Head of caudate nucleus (tissue), 42 donors: Measurements from ENCODE around the gene ATRN.

ENCODE experiments used
- DNase-seq, 42 donors: peaks; one replicate each; pipeline versions ENCODE4 v3.0.0 to v3.0.0-alpha.2; 2020 to 2021; ENCODE audit warnings: mixed read lengths in 7 of 42
- intact Hi-C: fragments of 100-400 bp; cut with DNase I; formaldehyde crosslinking; loops from one replicate; pipeline ENCODE4 v1.15.0; 2022

ATRN gene

DNA sequence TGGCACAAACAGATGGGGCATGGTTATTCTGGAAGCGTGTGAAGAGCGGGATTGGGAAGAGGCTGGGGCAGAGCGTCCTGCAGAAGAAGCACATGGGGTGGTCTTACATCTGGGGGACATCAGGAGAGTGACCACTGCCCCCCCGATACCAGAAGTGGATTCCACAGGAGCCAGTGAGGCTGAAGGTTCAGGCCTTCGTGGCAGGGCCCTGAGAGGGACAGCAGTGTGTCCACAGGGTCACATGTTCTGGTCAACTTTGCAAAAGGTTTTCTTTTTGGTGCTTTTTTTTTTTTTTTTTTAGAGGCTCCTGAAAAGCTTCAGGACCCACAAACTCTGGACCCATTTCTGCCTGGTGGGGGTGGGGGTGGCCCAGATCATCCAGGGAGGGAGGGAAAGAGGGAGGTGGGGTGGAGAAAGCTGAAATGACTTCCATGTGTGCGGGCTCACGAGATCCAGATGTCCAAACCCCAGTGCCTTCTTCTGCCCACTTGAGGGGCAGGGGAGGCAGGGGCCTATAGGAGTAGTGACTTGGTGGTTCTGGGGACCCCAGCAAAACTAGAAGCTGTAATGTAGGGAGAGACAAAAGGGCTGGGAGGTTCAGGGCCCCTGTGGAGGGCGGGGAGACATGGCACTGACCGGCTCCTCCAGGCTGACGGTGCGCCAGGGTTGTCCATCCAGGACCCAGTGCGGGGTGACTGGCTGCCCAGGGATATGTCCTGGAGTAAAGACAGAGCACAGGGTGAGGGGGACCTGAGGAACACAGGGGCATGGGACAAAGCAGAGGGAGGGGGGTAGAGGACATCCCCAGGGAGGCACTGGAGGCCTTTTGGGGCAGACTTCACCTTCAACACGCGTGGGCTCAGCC is 208.3 kb downstream of the ATRN start:
- intact Hi-C loops = loop anchor here (5.0 kb wide), 1 partner anchor 33 kb away; the partner anchor contains the start of gene SIGLEC1
- no peak for DNase-seq

DNA sequence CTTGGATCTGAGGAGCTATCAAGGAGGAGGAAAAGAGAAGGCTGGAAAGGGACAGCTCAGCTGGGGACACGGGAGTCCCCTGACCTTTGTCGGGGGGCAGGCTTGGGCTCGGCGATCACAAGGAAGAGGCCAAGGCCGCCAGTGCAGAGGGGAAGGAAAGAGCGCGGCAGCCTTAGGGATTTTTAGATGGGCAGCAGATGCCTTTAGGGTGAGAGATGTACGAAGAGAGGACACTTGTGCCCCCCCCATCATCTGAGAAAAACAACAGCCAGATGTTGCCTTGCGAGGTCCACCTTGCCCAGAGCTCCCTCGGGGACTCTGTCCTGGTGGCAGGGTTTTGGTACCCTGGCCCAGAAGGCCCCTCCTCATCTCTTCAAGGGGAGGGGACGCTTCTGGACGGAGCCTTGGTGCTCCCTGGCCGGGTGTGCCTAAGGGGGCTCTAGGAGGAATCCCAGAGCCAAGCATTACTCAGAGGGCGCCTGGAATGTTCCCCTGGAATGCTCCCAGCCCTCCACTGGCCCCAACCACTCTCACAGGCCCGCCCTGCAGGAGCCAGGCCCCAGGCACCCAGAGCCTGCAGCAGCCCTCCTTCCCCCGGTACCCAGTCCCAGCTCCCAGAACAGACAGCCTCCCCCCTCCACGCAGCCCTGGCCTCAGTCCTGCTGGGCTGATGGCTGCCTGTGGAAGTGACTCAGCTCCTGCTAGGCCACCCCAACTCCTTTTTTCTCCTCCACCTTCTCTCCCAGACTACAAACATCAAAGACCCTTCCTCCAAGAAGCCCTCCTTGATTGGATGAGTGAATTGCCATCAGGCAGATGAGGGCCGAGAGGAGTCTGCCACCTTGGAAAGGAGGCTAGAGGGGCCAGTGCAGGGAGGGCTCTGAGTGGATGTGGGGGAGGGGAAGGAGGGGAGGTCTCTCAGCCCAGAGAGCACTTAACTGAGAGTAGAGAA is 209.2 kb downstream of the ATRN start:
- peak in 2 of 42 donors; percentile 7 to 19 for DNase-seq
- intact Hi-C loops = loop anchor here (5.0 kb wide), 1 partner anchor 32 kb away; the partner anchor contains the start of gene SIGLEC1

DNA sequence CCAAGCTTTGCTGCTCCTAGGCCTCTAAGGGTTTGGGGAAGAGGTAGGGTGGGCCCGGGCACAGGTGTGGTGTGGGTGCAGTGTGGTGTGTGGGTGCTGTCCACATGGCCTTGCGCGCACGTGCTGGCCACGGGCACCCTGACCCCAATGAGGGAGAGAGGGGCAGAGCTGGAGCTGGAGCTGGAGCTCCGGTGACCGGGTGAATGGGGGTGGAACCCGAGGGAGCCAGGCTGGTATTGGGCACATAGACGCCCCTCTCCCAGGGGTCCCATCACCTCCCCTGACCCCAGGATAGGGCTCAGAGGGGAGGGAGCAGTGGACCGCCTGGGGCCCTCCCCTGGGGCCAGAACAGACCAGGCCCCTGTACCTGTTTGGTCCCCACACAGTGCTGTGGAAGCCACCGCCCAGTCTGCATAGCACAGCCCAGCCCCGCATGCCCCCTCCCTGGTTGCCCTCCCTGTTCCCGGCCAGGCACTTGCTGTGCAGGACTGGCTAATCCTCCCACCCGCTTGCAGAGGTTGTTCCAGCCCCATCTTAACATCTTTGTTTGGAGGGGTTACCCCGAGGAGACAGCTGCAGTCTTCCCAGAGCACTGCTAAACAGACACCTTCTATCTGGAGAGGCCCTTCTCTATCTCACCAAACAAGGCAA is 210.0 kb downstream of the ATRN start:
- DNase-seq = no peak
- intact Hi-C loops = no loop called here

GRCh38 chr20:3681352-3681930 is 210.6 kb downstream of the ATRN start:
- intact Hi-C loops = no loop called here
- no peak for DNase-seq

DNA sequence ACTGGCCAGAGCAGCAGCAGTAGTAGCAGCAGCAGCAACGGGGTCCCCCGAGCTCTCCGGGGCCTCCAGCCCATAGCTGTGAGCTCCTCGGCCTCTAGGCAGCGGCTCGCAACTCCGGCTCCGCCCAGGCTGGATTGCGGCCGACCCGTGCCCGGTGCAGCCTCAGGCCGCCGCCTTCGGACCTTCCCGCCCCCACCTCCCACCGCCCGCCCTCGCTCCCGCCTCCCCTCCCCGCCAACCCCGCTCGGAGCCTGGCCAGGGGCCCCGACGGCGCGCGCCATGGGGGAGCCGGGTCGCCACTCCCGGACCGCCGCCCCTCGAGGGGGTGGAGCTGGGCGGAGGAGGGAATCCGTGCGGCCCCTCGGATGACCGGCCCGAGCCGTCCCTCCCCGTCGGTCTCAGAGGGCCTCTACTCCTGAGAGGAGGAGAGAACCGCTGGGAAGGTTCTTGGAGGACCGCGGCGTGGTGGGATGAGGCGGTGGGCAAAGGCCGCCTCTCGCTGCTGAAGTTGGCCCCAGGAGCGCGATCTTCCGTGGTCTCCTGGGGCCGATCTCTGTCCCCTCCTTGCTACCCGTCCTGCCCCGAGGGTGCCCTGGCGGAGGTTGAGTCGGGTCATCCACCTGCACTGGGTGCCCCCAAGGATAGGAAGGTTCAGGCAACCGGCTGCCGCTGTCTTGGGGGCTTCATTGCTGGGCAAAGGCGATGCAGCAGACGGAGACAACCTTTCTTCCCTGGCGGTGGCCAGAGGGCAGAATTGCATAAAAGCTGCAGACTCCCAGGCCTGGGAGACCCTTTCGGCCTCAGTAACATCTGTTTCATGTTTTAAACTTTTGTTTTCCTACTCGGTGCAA is 211.3 kb downstream of the ATRN start, which contains the start of gene ADAM33:
ADAM33 (minus strand) TSS at position 80 of the 851 bp plus-strand sequence; CDS start at position 74, 6 bp downstream.
- intact Hi-C loops = no loop called here
- DNase-seq = no peak

DNA sequence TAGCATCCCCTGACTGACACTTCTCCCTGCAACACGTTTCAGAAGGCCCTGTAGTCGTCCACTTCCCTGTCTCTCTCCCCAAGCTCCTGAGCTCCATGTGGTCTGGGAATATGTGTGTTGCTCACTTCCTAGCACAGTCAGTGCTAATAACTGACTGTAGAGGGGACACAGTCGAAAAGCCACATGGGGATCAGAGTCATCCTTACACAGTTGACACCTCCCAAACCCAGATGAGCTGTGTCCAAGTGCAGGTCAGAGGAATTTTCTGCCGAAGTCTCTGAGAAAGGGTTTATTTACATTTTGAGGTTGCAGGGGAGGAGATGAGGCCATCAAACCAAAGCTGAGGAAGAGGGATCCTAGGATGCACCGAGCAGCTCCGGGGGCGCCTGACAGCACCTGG is 214.5 kb downstream of the ATRN start:
- intact Hi-C loops = no loop called here

DNA sequence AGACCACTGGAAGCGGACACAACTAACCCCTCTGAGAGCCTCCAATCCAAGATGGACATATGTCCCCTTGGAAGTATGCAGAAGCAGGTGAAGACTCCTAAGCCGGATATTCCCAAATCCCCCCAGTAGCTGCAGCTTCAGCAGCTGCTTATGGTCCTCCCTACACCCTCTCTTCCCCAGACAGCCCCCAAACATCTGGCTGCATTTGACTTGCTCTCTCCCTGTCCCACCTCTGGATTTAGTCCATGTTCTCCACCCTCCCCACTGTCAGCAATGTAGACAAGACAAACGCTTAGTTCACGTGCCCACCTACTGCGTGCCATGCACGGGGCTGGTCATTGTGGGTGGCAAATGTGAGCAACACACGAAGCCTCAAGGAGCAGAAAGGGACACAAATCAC is 215.6 kb downstream of the ATRN start:
- intact Hi-C loops = no loop called here

More for the DNA sequence above, 214.5 kb downstream of the ATRN start:
- no peak for DNase-seq

GRCh38 chr20:3686867-3687321 is 216.1 kb downstream of the ATRN start:
- intact Hi-C loops = no loop called here
- peak in 38 of 42 donors; percentile 13 to 82 (median 56) for DNase-seq

More for the DNA sequence above, 215.6 kb downstream of the ATRN start:
- DNase-seq = no peak

DNA sequence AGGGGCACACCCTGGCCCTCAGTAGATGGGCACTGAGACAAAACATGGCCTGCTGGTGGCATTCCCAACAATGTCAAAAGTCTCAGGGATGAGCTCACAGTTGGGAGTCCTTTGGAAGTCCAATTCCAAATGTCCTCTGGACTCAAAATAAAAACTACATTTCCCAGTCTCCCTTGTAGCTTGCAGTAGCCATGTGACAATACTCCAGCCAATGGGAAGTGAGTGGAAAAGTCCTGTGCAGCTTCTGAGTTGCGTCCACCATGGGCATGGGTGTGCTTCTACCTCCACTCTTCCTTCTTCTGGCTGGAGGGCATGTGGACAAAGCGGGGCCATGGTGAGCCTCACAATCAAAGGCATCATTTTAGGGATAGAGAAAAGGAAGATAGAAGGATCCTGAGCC is 216.8 kb downstream of the ATRN start:
- intact Hi-C loops = no loop called here
- peak in 9 of 42 donors; percentile 7 to 48 (median 30) for DNase-seq

DNA sequence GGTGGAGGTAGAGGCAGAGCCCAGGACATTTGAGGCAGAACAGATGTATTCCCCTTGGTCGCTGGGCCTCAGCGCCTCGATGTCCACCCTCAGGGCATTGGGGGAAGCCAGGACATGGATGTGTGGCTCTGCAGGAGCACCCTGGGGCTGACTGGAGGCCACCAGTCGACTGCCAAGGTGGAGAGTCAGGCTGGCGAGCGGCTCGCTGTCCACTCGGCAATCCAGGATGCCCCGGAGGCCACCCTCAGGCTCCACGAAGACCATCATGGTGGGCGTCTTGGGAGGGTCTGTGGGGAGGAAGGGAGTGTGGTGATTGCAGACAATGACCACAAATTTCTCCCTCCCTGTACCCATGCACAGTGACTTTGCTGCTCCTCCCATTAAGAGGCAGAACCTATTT is 219.2 kb downstream of the ATRN start:
- no peak for DNase-seq
- intact Hi-C loops = no loop called here

DNA sequence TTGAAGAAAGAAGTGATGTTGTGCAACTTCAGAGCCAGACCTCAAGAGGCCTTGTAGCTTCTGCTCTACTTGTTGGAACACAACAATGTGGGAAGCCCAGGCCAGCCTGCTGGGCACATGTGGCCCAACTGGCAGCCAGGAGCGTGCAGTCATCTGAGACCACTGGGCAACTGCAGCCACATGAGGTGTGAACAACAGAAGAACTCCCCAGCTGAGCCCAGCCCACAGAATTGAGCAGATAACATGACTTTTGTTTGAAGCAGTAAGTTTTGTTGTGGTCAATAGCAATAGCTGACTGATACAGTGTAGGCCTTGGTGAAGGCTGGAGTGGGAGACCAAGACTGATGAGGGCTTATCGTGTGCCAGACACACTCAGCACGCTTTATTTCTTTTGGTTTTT is 219.6 kb downstream of the ATRN start:
- no peak for DNase-seq
- intact Hi-C loops = no loop called here

GRCh38 chr20:3691306-3691705 is 220.5 kb downstream of the ATRN start:
- DNase-seq = no peak
- intact Hi-C loops = no loop called here

GRCh38 chr20:3691897-3692296 is 221.1 kb downstream of the ATRN start:
- no peak for DNase-seq

GRCh38 chr20:3692706-3693294 is 222.0 kb downstream of the ATRN start:
- no peak for DNase-seq
- intact Hi-C loops = no loop called here

More at GRCh38 chr20:3691897-3692296, 221.1 kb downstream of the ATRN start:
- intact Hi-C loops = no loop called here

DNA sequence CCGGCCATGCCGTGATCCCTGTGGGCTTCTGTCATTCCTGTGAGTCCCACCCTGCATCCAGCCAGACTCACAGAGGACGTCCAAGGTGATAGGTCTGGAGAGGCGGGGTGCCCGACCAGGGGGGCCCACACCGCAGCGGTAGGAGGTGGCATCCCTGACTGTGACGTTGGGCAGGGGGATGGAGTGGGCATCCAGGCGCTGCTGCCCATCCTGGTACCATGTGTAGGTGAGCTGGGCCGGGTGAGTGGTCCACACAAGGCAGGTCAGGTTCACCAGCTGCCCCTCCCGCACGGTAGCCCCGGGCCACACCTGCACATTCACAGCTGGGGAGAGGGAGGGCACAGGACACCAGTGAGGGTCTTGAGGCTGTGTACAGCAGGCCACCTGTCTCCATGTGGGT is 222.6 kb downstream of the ATRN start:
- no peak for DNase-seq
- intact Hi-C loops = no loop called here

GRCh38 chr20:3694864-3695263 is 224.0 kb downstream of the ATRN start:
- intact Hi-C loops = no loop called here
- DNase-seq = no peak

DNA sequence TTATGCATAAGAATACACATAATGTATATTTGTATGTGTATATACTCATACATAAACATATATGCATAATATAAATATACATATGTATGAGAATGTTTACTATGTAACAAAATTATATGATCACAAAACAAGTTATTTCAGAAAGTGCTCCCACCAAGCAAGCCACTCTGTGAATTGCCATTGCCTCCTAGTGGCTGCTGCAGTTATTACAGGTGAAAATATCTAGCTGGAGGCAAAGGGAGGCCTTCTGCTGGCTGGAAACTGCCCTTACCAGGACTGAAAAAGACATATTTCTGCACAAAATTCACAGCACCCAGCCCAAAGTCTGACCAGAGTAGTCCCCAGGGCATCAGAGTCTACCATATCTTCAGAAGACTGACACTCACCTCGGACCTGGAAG is 225.4 kb downstream of the ATRN start:
- DNase-seq = no peak
- intact Hi-C loops = no loop called here
